Thoracic aorta (tissue), 2 donors: ENCODE measurements around the gene ZNF774. TPM values are rescaled to one million over a fixed set of nuclear protein-coding genes. Genes with fewer than 3 reads are reported as not detected.

Experiments used
- ATAC-seq: fragments of 150-250 bp; one replicate; pipeline ENCODE4 v1.8.0; 2017; ENCODE audit warnings: low read depth; ENCODE audit not compliant: insufficient number of reproducible peaks, low FRiP score
- DNase-seq: peaks from one replicate; pipeline ENCODE4 v3.0.0-alpha.2; 2020; ENCODE audit warnings: low spot score
- H3K27ac ChIP-seq, 2 donors: fragments of 200-600 bp; sonication (generic); 1 replicate in 1 of 2; 2 replicates in 1 of 2; pipeline ENCODE4 v1.5.1; 2016; ENCODE audit warnings: mild to moderate bottlenecking in 2 of 2, moderate library complexity in 2 of 2
- H3K27me3 ChIP-seq: fragments of 200-600 bp; sonication (generic); replicated peaks from 2 replicates; pipeline ENCODE4 v1.6.0; 2016; ENCODE audit warnings: mild to moderate bottlenecking; ENCODE audit not compliant: insufficient read depth
- H3K36me3 ChIP-seq: fragments of 200-600 bp; sonication (generic); one replicate; pipeline ENCODE4 v1.5.1; 2016
- H3K4me1 ChIP-seq, 2 donors: fragments of 200-600 bp; sonication (generic); 1 replicate in 1 of 2; 2 replicates in 1 of 2; pipeline versions ENCODE4 v1.5.1 to v1.6.0; 2016; ENCODE audit warnings: low read depth in 2 of 2, mild to moderate bottlenecking in 1 of 2; ENCODE audit not compliant: control insufficient read depth in 1 of 2
- H3K4me3 ChIP-seq: fragments of 200-600 bp; sonication (generic); 2 replicates; pipeline ENCODE4 v1.5.1; 2016; ENCODE audit warnings: mild to moderate bottlenecking
- H3K9me3 ChIP-seq: fragments of 200-600 bp; sonication (generic); 2 replicates; pipeline ENCODE4 v1.5.1; 2016
- CTCF ChIP-seq: fragments of 200-600 bp; sonication (generic); IDR thresholded peaks from one replicate; pipeline ENCODE4 v1.5.1; 2019; ENCODE audit warnings: antibody characterized with exemption
- total RNA-seq, 2 donors: library from RNA; depleted of rRNA; stranded (reverse); fragments of >200 nt; gene quantifications; one replicate each; pipeline versions ENCODE4 v1.1.0 to v1.2.3, GENCODE V29; 2016

Gene ZNF774
- total RNA-seq, 2 donors from 2014 or later, result 1.6 to 7.7 TPM

- H3K4me3 ChIP-seq, result no peak overlapping the region
- no peak for TF ChIP-seq CTCF
- H3K9me3 ChIP-seq, result no peaks in the 10 kb centered on the region
- DNase-seq, result no peak
- no peaks in the 10 kb centered on the region for H3K27me3 ChIP-seq
- no peaks in the 10 kb centered on the region for H3K36me3 ChIP-seq
- H3K4me1 ChIP-seq, result no peaks in the 10 kb centered on the region
- no peak overlapping the region for H3K27ac ChIP-seq
- no peak for ATAC-seq
Measured at GRCh38 chr15:90334304-90334731, 17.8 kb upstream of the ZNF774 start.

- no peaks in the 10 kb centered on the region for H3K9me3 ChIP-seq
- no peaks in the 10 kb centered on the region for H3K27me3 ChIP-seq
- TF ChIP-seq CTCF, result no peak
- no peaks in the 10 kb centered on the region for H3K36me3 ChIP-seq
- DNase-seq, result no peak
- no peaks in the 10 kb centered on the region for H3K4me1 ChIP-seq
- ATAC-seq, result no peak
- H3K4me3 ChIP-seq, result no peak overlapping the region
- H3K27ac ChIP-seq, result no peak overlapping the region
Measured at GRCh38 chr15:90336705-90337141, 15.4 kb upstream of the ZNF774 start.

- H3K27ac ChIP-seq, result no peak overlapping the region
- no peak for DNase-seq
- no peaks in the 10 kb centered on the region for H3K36me3 ChIP-seq
- H3K4me3 ChIP-seq, result no peak overlapping the region
- no peaks in the 10 kb centered on the region for H3K9me3 ChIP-seq
- peaks cover 0 to 5% of the 10 kb centered on the region in 2 donors for H3K4me1 ChIP-seq
- ATAC-seq, result no peak
- no peak for TF ChIP-seq CTCF
- H3K27me3 ChIP-seq, result no peaks in the 10 kb centered on the region
Measured at GRCh38 chr15:90337256-90337655, 14.8 kb upstream of the ZNF774 start.

GRCh38 chr15:90338532-90338931 lies 13.6 kb upstream of the ZNF774 start:
- Histone ChIP-seq H3K36me3 (no peaks in the 10 kb centered on the region), H3K27ac (no peak overlapping the region), H3K9me3 (no peaks in the 10 kb centered on the region), H3K27me3 (no peaks in the 10 kb centered on the region), H3K4me3 (no peak overlapping the region), H3K4me1 (peaks cover 11 to 18% of the 10 kb centered on the region in 2 donors)
- DNase-seq, result no peak
- ATAC-seq, result no peak
- TF ChIP-seq CTCF, result no peak

- H3K27ac ChIP-seq, result no peak overlapping the region
- ATAC-seq (no peak), DNase-seq (no peak)
- no peaks in the 10 kb centered on the region for H3K36me3 ChIP-seq
- no peak overlapping the region for H3K4me3 ChIP-seq
- H3K27me3 ChIP-seq, result no peaks in the 10 kb centered on the region
- no peak for TF ChIP-seq CTCF
- no peaks in the 10 kb centered on the region for H3K9me3 ChIP-seq
- H3K4me1 ChIP-seq, result peaks cover 12 to 23% of the 10 kb centered on the region in 2 donors
Measured at GRCh38 chr15:90340345-90340744, 11.7 kb upstream of the ZNF774 start.
